ENCODE measurements around the gene ZNF764.

- TF ChIP-seq POLR2A (IDR thresholded peaks at IDR 0.05) (no peak), CTCF (IDR thresholded peaks at IDR 0.05) (no peak)
These were observed 39.6 kb downstream of the ZNF764 start for GRCh38 chr16:30518552-30518951.
